Endothelial cell of umbilical vein (primary cell): ENCODE results near the gene PPM1J.

Source experiments
- CTCF ChIP-seq, 2 donors: IDR thresholded peaks; 1 replicate in 1 of 2; 2 replicates in 1 of 2; pipeline ENCODE4 v1.5.1; 2011; ENCODE audit warnings: low read length in 2 of 2, mild to moderate bottlenecking in 2 of 2, moderate library complexity in 2 of 2, control low read depth in 1 of 2, inconsistent platforms in 1 of 2, low read depth in 1 of 2; ENCODE audit not compliant: insufficient read depth in 1 of 2; ENCODE audit errors: extremely low read depth in 1 of 2
- EZH2 ChIP-seq: IDR thresholded peaks from 2 replicates; pipeline ENCODE4 v1.6.1; 2012; ENCODE audit warnings: borderline replicate concordance, low read depth, mild to moderate bottlenecking, moderate library complexity, low read length, inconsistent platforms; ENCODE audit not compliant: severe bottlenecking
- JUN ChIP-seq: IDR thresholded peaks from 2 replicates; pipeline ENCODE4 v1.6.1; 2011; ENCODE audit warnings: borderline replicate concordance, low read depth; ENCODE audit not compliant: insufficient read length, insufficient read depth
- MAX ChIP-seq: IDR thresholded peaks from 2 replicates; pipeline ENCODE4 v1.6.1; 2011; ENCODE audit not compliant: insufficient read depth, insufficient read length
- POLR2A ChIP-seq: IDR thresholded peaks from 2 replicates; pipeline ENCODE4 v1.6.1; 2012; ENCODE audit warnings: low read depth, mild to moderate bottlenecking, control low read depth, low read length
- POLR2AphosphoS5 ChIP-seq: IDR thresholded peaks from 2 replicates; pipeline ENCODE4 v1.6.1; 2012; ENCODE audit warnings: low read depth, mild to moderate bottlenecking, control low read depth, low read length, moderate library complexity; ENCODE audit not compliant: insufficient read depth

DNA sequence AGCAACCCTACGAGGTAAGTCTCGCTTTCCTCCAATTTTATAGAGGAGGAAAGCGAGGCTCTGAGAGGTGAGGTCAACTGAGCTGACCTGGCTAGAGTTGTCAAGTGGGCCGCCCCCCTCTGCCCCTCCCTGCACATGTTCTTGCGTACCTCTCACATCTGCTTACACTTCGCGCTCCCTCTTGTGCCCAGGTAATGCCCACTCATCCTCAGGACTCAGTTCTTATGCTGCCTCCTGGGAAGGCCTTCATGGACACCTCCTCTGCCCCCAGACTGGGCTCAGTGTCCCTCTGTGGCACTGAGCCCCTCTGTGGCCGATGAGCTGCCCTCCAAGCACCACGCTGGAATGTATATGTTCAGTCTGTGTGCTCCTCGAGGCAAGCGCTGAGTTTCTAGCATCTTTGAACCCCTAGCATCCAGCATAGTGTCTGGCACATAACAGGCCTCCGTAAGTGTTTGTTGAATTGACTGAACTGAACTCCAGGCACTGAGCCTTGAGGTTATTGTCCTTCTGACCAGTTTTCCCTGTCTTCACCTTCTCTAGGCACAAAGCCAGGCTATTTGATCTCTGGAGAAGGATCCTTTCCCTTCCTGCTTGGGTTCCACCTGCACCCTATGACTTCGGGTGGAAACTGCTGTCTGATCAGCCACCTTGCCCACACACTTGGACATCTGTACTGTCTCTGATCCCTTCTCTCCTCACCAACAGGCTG lies 27.2 kb downstream of the PPM1J start:
- TF ChIP-seq POLR2AphosphoS5 (no peak), CTCF (IDR thresholded peaks at IDR 0.05; ENCODE audit: extremely low read depth in 1 of 2, insufficient read depth in 1 of 2, low read depth in 1 of 2, low read length in 2 of 2) (no peak), POLR2A (no peak), EZH2 (no peak), MAX (no peak), JUN (no peak)
